Measurements from ENCODE around the gene TMEM204.

TMEM204 gene

GRCh38 chr16:1500465-1501150 lies 32.9 kb upstream of the TMEM204 start:
- no peak for DNase-seq

DNA sequence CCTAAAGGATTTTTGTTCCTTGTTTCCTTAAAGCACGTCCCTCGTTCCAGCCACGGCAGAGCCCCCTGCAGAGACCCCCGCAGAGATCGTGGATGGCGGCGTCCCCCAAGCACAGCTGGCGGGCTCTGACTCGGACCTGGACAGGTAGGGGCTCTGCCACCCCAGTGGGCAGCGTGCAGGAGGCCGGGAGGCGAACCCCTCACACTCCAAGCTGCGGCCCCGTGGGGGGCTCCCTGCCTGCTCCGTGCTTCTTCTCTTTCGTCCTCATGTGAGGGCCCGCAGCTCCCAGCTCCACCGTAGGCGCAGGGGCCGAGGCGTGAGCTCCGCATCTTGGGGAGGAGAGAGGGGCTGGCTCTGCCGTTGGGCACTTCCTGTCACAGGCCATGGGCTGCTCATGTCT lies 31.8 kb upstream of the TMEM204 start:
- DNase-seq: no peak

DNA sequence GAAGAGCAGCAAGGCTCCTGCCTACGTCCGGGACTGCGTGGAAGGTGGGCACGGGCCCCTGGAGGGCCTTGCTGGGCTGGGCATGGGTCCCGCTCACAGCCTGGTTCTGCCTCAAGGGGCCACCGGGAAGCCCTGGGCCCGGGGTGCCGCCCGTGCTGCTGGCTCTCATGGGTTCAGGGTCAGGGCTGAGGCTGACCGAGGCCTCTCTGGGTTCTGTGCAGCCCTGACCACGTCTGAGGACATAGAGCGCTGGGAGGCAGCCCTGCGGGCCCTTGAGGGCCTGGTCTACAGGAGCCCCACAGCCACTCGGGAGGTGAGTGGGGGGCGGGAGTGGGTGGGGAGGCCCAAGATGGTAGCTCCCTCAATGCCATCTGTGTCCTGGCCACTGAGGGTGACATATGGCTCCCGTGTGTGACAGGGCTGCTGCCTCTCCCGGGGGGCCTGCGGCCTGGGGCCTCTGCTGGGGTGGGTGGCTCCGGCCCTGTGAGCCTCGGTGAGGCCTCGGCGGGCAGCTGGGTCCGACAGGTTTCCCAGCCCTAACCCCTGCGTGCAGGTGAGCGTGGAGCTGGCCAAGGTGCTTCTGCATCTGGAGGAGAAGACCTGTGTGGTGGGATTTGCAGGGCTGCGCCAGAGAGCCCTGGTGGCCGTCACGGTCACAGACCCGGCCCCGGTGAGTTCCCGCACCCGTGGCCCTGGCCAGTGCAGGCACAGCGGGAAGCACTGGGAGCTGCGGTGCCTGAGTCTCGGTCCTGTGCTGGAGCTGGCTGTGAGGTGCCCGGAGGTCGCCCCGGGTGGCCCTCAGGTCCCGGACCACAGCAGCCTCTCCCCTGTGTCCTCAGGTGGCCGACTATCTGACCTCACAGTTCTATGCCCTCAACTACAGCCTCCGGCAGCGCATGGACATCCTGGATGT lies 31.1 kb upstream of the TMEM204 start:
- DNase-seq: no peak

DNA sequence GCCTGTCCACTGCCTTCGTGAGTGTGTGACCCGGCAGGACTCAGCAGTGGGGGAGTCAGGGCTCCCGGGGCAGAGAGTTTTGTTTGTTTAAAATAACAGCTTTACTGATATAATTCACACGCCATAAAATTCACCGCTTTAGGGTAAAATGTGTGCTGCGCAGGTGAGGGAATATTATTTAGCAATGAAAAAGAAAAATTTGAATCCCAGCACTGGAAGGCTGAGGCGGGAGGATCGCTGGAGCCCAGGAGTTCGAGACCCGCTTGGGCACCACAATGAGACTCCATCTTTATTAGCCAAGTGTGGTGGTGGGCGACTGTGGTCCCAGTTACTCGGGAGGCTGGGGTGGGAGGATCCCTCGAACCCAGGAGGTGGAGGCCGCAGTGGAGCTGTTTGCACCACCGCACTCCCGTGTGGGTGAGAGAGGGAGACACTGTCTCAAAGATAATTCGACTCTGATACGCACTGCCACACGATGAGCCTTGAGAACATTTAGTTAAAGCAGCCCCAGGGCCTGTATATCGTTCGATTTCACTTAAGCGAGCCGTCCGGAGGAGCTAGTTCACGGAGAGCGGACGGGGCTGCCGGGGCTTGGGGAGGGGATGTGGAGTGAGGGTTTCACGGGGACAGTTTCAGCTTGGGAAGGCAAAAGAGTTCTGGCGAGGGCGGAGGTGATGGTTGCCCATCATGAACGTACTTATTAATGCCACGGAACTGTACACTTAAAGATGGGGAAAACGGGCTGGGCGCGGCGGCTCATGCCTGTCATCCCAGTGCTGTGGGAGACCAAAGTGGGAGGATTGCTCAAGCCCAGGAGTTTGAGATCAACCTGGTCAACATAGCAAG lies 30.1 kb upstream of the TMEM204 start:
- no peak for DNase-seq

DNA sequence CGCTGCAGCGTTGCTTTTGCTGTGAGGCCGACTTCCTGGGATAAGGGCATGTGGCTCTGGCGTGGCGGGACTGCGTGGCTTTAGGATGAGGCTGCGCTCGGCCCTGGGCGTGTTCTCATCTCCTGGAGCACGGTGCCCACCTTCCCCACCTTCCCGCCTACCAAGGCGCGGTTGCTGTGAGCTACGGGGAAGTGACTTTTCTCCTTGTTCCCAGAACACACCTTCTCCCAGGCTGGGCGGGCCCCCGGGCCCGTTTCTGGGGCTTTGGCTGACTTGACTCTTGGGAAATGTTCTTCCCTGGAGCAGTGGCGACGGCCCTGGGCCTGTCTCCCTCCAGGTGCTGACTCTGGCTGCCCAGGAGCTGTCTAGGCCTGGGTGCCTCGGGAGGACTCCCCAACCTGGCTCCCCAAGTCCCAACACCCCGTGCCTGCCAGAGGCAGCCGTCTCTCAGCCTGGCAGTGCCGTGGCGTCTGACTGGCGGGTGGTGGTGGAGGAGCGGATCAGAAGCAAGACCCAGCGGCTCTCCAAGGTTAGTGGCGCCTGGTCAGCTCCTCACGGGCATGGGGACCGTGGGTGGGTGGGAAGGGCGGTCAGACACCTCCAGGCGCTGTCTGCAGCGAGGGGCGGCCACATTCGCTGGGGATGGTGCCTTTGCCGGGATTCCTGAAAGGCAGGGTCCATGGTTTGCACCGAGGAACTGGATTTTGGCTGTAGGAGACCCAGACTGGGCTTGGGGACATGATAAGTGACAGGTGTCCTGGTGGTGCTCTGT lies 28.2 kb upstream of the TMEM204 start:
- DNase-seq: no peak

GRCh38 chr16:1505912-1506311 lies 27.6 kb upstream of the TMEM204 start:
- no peak for DNase-seq

- no peak for DNase-seq
Observed at GRCh38 chr16:1506494-1507213, 26.8 kb upstream of the TMEM204 start.

- no peak for DNase-seq
Observed at GRCh38 chr16:1508494-1509187, 24.8 kb upstream of the TMEM204 start.

DNA sequence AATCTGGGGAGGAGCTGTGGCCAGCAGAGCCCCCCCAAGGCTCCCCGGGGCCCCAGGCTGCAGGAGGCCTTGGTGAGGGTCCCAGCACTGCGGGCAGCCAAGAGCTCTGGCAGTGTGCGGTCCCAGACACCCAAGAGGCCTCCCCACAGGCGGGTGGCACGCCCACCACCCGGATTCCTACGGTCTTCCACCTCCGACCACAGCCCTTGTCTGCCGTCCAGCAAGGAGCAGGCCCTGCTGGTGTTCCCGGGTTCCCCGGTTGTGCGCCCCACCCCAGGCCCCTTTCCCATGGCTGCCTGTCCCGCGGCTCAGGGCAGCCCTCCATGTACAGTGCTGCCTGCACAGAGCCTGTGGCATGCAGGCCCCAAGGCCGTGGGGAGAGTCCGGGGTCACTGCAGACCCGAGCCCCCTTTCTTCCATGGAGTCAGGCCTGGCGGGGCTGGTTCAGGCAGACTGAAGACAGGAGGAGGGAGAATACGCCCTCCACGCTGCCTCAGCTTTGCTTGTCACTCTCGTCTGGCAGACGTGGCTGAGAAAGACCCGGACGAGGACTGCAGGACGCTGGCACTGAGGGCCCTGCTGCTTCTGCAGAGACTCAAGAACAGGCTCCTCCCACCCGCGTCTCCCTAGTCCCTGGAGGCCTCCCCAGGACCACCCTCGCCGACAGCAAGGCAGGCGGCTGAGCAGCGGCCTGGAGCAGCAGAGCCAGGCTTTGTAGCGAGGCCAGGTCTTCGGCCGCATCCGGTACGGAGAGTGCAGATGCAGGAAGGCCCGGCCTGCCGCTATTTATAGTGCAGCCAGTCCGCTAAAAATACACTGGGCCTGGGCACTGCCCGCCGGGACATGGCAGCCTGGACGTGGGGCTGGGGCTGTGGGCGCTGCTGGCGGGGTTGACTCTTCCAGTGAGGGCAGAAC lies 23.9 kb upstream of the TMEM204 start:
- no peak for DNase-seq

DNA sequence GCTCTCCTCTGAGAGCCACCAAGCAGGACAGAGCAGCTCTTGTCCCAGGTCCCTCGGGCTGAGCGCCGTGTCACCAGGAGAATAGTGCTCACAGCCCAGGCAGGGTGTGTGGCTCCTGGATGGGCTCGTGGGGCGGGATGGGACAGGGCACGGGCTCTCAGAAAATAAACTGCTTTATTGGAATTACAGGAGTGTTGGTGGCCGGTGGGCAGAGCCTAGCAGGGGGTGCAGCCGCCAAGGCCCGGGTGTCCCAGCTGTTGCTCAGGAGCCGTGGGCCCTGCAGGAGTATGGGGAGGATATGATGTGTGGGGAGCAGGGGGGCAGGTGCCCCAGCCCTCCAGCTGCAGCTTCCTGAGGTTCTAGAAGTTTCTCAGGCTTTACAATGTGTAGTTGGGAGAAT lies 23.2 kb upstream of the TMEM204 start:
- DNase-seq: no peak

DNA sequence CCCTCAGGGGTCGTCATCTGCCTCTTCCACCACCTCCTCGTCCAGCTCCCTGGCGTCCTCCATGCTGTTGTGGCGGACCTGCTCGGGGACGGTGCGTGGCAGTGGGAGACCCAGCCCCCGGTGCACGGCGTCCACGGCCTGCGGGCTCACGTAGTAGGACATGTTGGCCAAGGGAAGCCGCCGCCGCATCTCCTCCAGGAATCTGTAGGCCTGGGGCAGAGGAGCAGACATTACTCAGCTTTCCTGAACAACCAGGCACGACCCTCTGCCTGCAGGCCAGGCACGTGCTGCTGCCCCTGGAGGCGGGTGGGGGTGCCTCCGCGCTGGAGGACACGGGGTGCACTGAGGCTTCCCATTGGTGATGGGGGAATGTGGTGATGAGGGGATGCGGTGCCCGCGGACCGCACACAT lies 22.5 kb upstream of the TMEM204 start:
- no peak for DNase-seq

- no peak for DNase-seq
Observed at GRCh38 chr16:1511662-1512569, 21.6 kb upstream of the TMEM204 start.

- no peak for DNase-seq
Observed at GRCh38 chr16:1512774-1513173, 20.7 kb upstream of the TMEM204 start.

GRCh38 chr16:1514507-1514906 lies 19.0 kb upstream of the TMEM204 start:
- no peak for DNase-seq

- no peak for DNase-seq
Observed at GRCh38 chr16:1518626-1519135, 14.8 kb upstream of the TMEM204 start.

- DNase-seq: no peak
Observed at GRCh38 chr16:1519831-1520230, 13.6 kb upstream of the TMEM204 start.

DNA sequence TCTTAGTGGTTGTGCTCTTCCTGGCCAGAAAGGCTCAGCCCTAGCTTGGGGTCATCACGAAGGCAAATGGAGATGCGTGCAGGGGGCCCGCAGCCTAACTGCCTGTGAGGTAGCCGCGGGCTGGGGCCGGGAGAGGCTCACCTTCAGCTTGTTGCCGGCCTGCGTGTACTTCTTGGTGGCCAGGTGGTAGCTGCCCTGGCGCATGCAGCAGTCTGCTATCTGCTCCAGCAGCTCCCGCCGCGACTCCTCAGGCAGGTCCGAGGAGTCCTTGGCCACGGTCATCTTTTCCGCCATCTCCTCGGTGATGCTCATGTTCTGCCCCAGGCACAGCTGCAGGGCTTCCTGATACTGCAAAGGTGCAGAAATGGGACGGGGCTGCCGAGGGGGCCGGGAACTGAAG lies 13.0 kb upstream of the TMEM204 start:
- no peak for DNase-seq

DNA sequence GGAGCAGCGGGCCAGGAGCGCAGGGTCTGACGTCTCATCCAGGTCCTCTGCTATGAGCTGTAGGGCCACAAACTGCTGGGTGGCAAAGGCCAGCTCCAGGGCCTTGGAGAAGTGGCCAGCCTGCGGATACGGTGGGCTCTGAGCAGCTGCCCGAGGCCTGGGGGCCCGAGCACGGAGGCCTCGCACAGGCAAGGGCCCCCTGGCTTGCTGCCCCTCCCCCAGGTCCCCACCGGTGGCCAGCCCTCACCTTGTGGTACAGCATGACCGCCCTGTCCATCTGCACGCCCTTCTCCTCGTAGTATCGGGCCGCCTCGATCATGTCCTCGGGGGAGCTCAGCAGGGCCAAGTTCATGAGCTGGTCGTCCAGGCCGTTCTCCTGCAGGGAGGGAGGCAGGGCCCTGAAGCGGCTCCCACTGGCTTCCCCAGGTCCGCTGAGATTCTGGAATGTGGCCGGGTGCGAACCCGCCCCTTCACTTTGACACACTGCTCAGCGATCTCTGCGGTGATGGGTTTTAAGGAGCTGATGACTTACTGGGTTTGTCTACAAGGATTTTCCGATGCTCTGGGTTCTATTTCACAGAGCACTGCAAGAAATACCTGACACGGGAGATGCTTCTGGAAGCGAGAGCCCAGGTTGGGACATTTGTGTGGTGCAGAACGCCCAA lies 9.8 kb upstream of the TMEM204 start:
- no peak for DNase-seq
